B cell (primary cell): ENCODE results near the gene ADA. TPM values are rescaled to one million over a fixed set of nuclear protein-coding genes. Genes with fewer than 3 reads are reported as not detected.

Experiments used
- ATAC-seq: fragments of 200-7000 bp; cut with Tn5 transposase; one replicate; pipeline ENCODE4 v1.10.0; 2021; ENCODE audit warnings: low read depth, mild to moderate bottlenecking, moderate number of reproducible peaks, moderate library complexity
- CTCF ChIA-PET: fragments of 350-600 bp; sonication (Branson Sonifier 250); formaldehyde crosslinking; loops from one replicate; lab custom pipeline; 2021; ENCODE audit warnings: antibody characterized with exemption, inconsistent platforms; lab: Charles Lee
- POLR2A ChIA-PET: fragments of 350-600 bp; sonication (Branson Sonifier 250); formaldehyde crosslinking; loops from one replicate; lab custom pipeline; 2021; ENCODE audit warnings: antibody characterized with exemption; lab: Charles Lee
- DNase-seq: peaks from one replicate; pipeline ENCODE4 v3.0.0; 2013
- H2AFZ ChIP-seq: 2 replicates; pipeline ENCODE4 v1.6.1; 2012; ENCODE audit warnings: mild to moderate bottlenecking, low read depth, low read length; ENCODE audit not compliant: insufficient read depth, poor library complexity, severe bottlenecking
- H3K27ac ChIP-seq, 2 donors: 1 replicate in 1 of 2; 2 replicates in 1 of 2; pipeline ENCODE4 v1.5.1; 2012 to 2013; ENCODE audit warnings: low read length in 2 of 2, mild to moderate bottlenecking in 2 of 2, moderate library complexity in 1 of 2
- H3K27me3 ChIP-seq, 4 experiments: fragments of 200-600 bp in 1 of 4; sonication (generic) in 1 of 4; replicated peaks in 1 of 4; 1 replicate in 2 of 4; 2 replicates in 2 of 4; pipeline versions ENCODE4 v1.6.1 to v1.7.0; 2013 to 2016; ENCODE audit warnings: low read length in 3 of 4, mild to moderate bottlenecking in 2 of 4, mixed read lengths in 1 of 4, moderate library complexity in 1 of 4; ENCODE audit not compliant: insufficient read depth in 4 of 4, control insufficient read depth in 3 of 4; ENCODE audit errors: control extremely low read depth in 1 of 4
- H3K36me3 ChIP-seq, 2 experiments: replicated peaks in 1 of 2; 1 replicate in 1 of 2; 2 replicates in 1 of 2; pipeline versions ENCODE4 v1.6.1 to v1.7.1; 2013; ENCODE audit warnings: low read length in 1 of 2; ENCODE audit not compliant: insufficient read depth in 2 of 2, control insufficient read depth in 1 of 2; ENCODE audit errors: control extremely low read depth in 1 of 2, extremely low read depth in 1 of 2
- H3K4me1 ChIP-seq, 2 donors: fragments of 200-600 bp in 1 of 2; sonication (generic) in 1 of 2; 1 replicate in 1 of 2; 2 replicates in 1 of 2; pipeline versions ENCODE4 v1.5.1 to v1.6.1; 2013 to 2017; ENCODE audit warnings: low read length in 2 of 2; ENCODE audit not compliant: control insufficient read depth in 2 of 2, insufficient read depth in 2 of 2
- H3K4me2 ChIP-seq: replicated peaks from 2 replicates; pipeline ENCODE3; 2012; ENCODE audit warnings: mild to moderate bottlenecking, low read depth, low read length; ENCODE audit not compliant: poor library complexity, severe bottlenecking
- H3K4me3 ChIP-seq, 5 experiments: fragments of 200-600 bp in 1 of 5; sonication (generic) in 1 of 5; 1 replicate in 3 of 5; 2 replicates in 2 of 5; pipeline versions ENCODE4 v1.5.1 to v1.7.0; 2011 to 2016; ENCODE audit warnings: low read length in 4 of 5, mild to moderate bottlenecking in 4 of 5, low read depth in 2 of 5, control low read depth in 1 of 5, moderate library complexity in 1 of 5; ENCODE audit not compliant: insufficient read depth in 1 of 5; ENCODE audit errors: control extremely low read depth in 1 of 5, extremely low read depth in 1 of 5
- H3K79me2 ChIP-seq: fragments of 200-600 bp; sonication (generic); one replicate; pipeline ENCODE4 v1.6.0; 2016; ENCODE audit warnings: low read length; ENCODE audit not compliant: control insufficient read depth, insufficient read depth
- H3K9ac ChIP-seq: fragments of 200-600 bp; sonication (generic); 2 replicates; pipeline ENCODE4 v1.6.1; 2017; ENCODE audit warnings: mild to moderate bottlenecking, low read length, moderate library complexity
- H3K9me3 ChIP-seq, 3 donors: one replicate each; pipeline versions ENCODE4 v1.6.1 to v1.7.1; 2013; ENCODE audit warnings: low read length in 2 of 3; ENCODE audit not compliant: control insufficient read depth in 2 of 3, insufficient read depth in 1 of 3; ENCODE audit errors: control extremely low read depth in 1 of 3
- H4K20me1 ChIP-seq: 2 replicates; pipeline ENCODE4 v1.6.0; 2012; ENCODE audit warnings: mild to moderate bottlenecking, low read length; ENCODE audit not compliant: insufficient read depth, control insufficient read depth, poor library complexity, severe bottlenecking
- H3K27ac Mint-ChIP-seq: one replicate; pipeline ENCODE4 v1.8.0; 2021; ENCODE audit warnings: mixed read lengths
- H3K27me3 Mint-ChIP-seq: one replicate; pipeline ENCODE4 v1.8.0; 2021; ENCODE audit warnings: mixed read lengths
- H3K4me1 Mint-ChIP-seq: one replicate; pipeline ENCODE4 v1.8.0; 2021; ENCODE audit warnings: mixed read lengths
- H3K4me3 Mint-ChIP-seq: one replicate; pipeline ENCODE4 v1.8.0; 2021; ENCODE audit warnings: mixed read lengths
- H3K9me3 Mint-ChIP-seq: one replicate; pipeline ENCODE4 v1.8.0; 2022; ENCODE audit warnings: mixed read lengths; ENCODE audit not compliant: insufficient read depth
- EZH2 ChIP-seq: IDR thresholded peaks from 2 replicates; pipeline ENCODE4 v1.6.1; 2012; ENCODE audit warnings: borderline replicate concordance, low read depth, mild to moderate bottlenecking, moderate library complexity, low read length; ENCODE audit not compliant: insufficient read depth, poor library complexity, severe bottlenecking
- WGBS: methylation state at CpG from one replicate; pipeline ENCODE4 v1.1.5; 2013; ENCODE audit warnings: missing lambda C conversion rate; ENCODE audit not compliant: insufficient coverage; 5-methylcytosine and 5-hydroxymethylcytosine counted together
- intact Hi-C: fragments of 100-400 bp; cut with micrococcal nuclease; formaldehyde crosslinking; loops from one replicate; pipeline ENCODE4 v1.10.0; 2022
- polyA plus RNA-seq: library from polyadenylated mRNA; depleted of rRNA; stranded (reverse); fragments of >200 nt; gene quantifications from 2 replicates; pipeline ENCODE4 v1.2.3, GENCODE V29; 2012
- total RNA-seq, 2 donors: library from RNA; stranded (reverse); fragments of 120-200 nt in 1 of 2; gene quantifications; 1 replicate in 1 of 2; 2 replicates in 1 of 2; pipeline versions ENCODE4 v1.2.3 to v1.2.4, GENCODE V29; 2013 to 2022
- TF ChIP-seq, protein P1 (sequence below): fragments of 200-600 bp; IDR thresholded peaks from one replicate; pipeline ENCODE4 v1.8.0; 2022; ENCODE audit warnings: antibody characterized with exemption, mild to moderate bottlenecking

The ADA gene
- total and polyA plus RNA-seq, 2 donors (not counting 1 experiment from before 2014, with no cell fraction given) = 10.0 to 34.2 TPM

DNA sequence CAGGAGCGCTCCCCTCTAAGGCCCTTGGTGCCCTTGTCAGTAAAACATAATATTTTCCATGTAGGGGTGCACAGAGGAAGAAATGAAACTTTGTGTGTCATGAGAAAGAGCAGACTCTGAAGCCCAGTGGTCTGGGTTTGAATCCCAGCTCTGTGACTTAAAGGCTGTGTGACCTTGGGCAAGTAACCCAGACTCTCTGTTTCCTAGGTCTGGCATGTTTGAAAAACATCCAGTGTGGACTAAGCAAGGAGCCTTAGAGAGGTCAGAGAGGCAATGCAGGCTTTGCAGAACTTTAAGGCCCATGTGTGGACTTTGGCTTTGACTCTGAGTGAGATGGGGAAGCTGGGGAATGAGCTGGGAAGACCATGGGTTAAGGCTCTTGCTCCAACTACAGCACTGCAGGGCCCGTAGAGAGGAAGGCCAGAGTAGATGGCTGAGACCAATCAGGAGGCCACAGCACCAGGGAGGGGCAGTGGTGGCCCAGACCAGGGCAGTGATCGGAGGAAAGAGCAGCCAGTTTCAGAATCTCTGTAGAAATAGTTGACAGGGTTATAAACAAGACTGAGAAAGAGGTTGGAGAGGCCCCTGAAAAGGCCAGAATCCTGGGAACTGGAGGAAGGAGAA, 18.2 kb downstream of the ADA start:
- Histone ChIP-seq H3K36me3 (no peaks in the 10 kb centered on the region), H3K27ac (no peak overlapping the region), H3K4me2 (no peak overlapping the region), H3K79me2 (no peaks in the 10 kb centered on the region), H3K9me3 (peaks cover 0 to 3% (median 0%) of the 10 kb centered on the region in 3 donors), H3K9ac (no peak overlapping the region), H3K4me1 (no peaks in the 10 kb centered on the region), H3K4me3 (no peak overlapping the region), H3K27me3 (no peaks in the 10 kb centered on the region), H2AFZ (no peak overlapping the region), H4K20me1 (no peaks in the 10 kb centered on the region)
- WGBS = 100% methylated on average over 2 of the region's 3 CpGs
- Mint-ChIP-seq H3K4me1 (peaks cover 3% of the 10 kb centered on the region), H3K27ac (no peak overlapping the region), H3K9me3 (no peaks in the 10 kb centered on the region), H3K27me3 (no peaks in the 10 kb centered on the region), H3K4me3 (no peak overlapping the region)
- no peak for TF ChIP-seq EZH2
- TF ChIP-seq, protein P1, sequence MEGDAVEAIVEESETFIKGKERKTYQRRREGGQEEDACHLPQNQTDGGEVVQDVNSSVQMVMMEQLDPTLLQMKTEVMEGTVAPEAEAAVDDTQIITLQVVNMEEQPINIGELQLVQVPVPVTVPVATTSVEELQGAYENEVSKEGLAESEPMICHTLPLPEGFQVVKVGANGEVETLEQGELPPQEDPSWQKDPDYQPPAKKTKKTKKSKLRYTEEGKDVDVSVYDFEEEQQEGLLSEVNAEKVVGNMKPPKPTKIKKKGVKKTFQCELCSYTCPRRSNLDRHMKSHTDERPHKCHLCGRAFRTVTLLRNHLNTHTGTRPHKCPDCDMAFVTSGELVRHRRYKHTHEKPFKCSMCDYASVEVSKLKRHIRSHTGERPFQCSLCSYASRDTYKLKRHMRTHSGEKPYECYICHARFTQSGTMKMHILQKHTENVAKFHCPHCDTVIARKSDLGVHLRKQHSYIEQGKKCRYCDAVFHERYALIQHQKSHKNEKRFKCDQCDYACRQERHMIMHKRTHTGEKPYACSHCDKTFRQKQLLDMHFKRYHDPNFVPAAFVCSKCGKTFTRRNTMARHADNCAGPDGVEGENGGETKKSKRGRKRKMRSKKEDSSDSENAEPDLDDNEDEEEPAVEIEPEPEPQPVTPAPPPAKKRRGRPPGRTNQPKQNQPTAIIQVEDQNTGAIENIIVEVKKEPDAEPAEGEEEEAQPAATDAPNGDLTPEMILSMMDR = no peak
- ChIA-PET CTCF (interaction anchor here (1.0 to 2.0 kb wide), 3 partner anchors 23 to 57 kb away, joined by 3 to 14 read pairs (median 6); no protein-coding TSS in a partner anchor), POLR2A (no interaction called here)
- intact Hi-C loops = no loop called here
- DNase-seq (no peak), ATAC-seq (no peak)

DNA sequence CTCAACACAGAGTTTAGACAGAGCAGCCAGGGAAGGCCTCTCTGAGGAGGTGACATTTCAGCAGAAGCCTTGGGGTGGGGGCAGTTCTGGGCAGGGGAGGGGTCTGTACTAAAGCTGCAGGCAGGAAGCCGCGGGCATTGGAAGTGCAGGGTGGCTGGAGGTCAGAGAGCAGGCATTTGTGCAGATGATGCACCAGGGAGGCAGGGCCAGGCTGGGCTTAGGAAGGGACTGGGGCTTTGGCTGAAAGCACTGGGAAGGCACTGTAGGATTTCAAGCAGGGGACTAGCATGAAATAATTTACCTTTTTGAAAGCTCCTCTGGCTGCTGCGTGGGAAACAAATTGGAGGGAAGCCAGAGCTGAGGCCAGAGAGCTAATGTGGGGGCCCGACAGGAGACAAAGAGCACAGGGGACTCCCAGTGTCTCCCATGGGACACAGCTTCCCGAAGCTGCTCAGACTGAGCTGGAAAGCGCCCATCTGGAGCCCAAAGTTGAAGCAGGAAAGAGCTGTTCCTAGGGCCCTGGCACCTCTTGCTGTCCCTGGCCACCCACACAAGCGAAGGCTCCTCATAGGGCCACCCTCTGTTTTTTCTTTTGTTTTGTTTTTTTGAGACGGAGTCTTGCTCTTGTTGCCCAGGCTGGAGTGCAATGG, 19.3 kb downstream of the ADA start:
- Mint-ChIP-seq H3K9me3 (no peaks in the 10 kb centered on the region), H3K27ac (no peak overlapping the region), H3K4me3 (no peak overlapping the region), H3K27me3 (no peaks in the 10 kb centered on the region), H3K4me1 (peaks cover 3% of the 10 kb centered on the region)
- Histone ChIP-seq H3K79me2 (no peaks in the 10 kb centered on the region), H3K9ac (no peak overlapping the region), H3K4me1 (no peaks in the 10 kb centered on the region), H4K20me1 (no peaks in the 10 kb centered on the region), H3K9me3 (no peaks in the 10 kb centered on the region), H3K4me3 (no peak overlapping the region), H2AFZ (no peak overlapping the region), H3K4me2 (no peak overlapping the region), H3K27ac (no peak overlapping the region), H3K27me3 (no peaks in the 10 kb centered on the region), H3K36me3 (no peaks in the 10 kb centered on the region)
- intact Hi-C loops = no loop called here
- ATAC-seq = no peak
- 75% methylated on average over 7 of the region's 8 CpGs for WGBS
- ChIA-PET CTCF (interaction anchor here (1.9 kb wide), 1 partner anchor 56 kb away, joined by 6 read pairs; no protein-coding TSS in a partner anchor), POLR2A (no interaction called here)
- TF ChIP-seq EZH2 = no peak
- TF ChIP-seq, protein P1 = no peak
- no peak for DNase-seq
